ENCODE measurements around the gene ATP8A1.

ATP8A1 gene

DNA sequence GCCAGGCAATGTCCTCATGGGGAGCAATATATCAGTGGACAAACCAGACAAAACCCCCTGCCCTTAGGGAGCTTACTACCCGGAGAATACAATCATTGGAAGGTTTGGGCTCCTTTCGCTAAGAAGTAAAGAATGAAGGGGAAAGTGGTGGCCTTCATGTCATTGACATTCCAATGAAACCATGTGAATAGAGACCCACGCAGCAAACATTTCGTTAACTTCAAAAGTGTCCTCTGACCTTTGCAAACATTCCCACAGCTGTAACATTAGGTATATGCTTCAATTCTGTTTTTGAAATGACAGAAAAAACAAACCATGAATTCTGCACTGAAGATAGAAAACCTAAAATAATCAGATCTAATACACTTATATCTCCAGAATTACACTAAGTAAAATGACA lies 7.0 kb downstream of the ATP8A1 start:
- no peak for DNase-seq (ENCODE audit: low spot score)

DNA sequence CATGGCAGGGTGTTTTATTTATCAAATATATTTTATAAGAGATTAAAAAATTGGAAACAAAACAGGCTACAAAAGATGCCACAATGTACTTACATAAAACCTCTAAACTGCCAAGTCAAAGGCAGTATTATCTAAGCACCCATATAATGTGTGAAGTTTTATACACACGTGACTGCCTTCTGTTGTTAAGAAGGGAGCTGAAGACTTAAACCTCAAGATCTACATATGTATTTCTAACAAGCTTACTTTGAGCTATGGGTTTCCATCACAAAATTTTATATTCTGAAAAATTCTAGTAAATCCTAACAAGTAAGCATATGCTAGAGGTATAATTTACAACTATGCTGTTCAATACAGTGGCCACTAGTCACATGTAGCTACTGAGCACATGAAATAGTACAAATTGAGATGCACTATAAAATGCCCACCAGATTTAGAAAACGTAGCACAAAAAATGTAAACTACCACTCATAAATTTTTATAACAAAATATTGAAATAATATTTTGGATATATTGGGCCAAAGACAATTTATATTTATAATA lies 9.8 kb downstream of the ATP8A1 start:
- no peak for DNase-seq (ENCODE audit: low spot score)

DNA sequence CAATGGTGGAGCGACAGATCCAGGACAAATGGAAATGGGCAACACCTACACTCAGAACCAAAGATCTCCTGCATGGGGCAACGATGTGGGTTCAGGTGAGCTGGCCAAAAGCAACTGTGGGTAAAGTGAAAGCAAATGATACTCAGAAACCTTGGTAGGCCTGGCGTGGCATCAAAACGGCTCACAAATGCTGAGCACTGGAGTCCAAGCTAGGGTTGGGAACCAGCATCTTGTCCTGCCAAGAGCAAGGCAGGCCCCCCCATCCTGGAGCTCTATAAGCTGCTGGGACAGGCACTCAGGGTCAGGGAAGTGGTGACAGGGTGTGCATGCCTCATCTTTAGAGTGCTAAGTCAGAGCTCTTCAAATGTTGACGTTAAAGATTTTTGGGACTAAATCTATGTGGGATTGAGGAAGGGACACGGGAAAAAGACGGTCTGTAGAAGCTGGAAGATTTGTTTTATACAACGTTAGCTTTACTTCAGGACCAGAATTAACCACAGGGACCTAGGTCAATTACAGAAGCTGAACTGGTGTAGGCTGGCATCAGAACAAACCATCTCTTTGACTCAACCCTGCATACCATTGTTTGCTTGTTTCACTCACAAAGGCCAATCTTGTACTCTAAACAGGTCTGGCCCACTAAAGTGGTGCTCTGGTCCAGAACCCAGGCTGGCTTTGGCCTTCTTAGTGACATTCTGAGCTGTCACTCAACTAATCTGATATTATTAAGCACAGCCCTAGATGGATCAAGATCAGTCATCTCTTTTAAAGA lies 10.7 kb downstream of the ATP8A1 start:
- no peak for DNase-seq (ENCODE audit: low spot score)

DNA sequence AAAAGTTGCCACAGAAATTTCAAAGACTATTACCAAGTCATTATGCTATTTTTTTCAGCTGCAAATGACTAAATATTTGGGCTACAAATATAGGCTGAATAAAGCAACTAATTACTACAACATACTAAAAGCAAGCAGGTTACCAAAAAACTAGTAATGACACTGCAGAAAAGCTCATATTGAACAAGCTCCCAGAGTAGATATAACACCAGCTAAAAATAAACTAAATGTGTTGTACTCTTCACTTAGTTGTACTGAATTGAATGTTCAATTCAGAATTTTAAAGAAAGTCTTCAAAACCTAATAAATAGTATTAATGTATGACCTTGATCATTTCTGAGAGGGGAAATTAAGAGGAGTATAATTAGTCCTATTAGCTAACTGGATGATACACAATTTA lies 12.0 kb downstream of the ATP8A1 start:
- no peak for DNase-seq (ENCODE audit: low spot score)

DNA sequence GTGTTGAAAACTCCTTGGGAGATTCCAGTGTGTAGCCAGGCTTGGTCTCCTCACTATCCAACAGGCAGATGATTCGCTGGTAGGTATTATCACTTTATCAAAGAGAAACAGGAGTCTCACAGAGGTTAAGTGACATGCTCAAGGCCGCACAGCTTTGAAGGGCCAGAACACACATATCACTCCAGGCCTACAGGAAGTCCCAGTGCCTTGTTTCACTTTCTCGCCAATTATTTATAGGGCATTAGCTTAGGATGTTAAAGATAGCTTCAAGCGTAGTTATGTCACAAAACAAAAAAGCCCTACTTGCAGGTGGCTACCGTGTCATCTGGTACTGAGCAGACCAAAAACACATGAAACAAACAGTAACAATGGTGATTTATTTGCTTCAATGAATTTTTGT lies 13.2 kb downstream of the ATP8A1 start:
- no peak for DNase-seq (ENCODE audit: low spot score)

DNA sequence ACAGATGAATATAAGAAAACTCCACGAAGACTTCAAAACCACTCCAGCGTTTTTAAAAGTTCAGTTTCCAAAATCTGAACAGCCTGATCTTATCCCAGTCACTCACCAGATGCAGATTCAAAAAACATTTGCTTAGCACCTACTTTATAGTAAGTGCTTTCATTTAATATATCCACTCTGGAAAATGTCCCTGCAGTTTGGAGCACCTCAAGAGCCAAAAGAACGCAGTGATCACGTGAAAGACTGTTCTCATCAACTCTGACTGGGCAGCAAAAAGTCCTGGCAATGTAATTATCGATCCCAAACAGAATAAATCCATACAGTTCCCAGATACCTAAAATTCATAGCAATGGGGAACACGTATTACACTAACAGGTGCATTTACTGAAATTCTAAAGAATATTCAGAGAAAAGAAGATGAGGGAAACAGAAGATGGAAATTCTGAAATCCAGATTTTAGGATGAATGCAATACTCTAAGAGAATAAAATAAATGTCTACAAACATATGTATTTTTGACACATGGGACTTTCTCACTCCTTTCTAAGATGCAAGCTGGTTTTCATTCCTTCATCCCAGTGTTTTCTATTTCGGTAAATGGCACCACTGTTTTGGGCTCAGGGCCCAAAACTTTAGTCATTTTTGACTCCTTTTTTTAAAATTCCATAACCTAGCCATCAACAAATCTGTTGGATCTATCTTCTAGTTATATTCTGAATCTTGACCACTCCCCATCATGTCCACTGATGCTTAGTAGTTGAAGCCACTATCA lies 13.9 kb downstream of the ATP8A1 start:
- no peak for DNase-seq (ENCODE audit: low spot score)

DNA sequence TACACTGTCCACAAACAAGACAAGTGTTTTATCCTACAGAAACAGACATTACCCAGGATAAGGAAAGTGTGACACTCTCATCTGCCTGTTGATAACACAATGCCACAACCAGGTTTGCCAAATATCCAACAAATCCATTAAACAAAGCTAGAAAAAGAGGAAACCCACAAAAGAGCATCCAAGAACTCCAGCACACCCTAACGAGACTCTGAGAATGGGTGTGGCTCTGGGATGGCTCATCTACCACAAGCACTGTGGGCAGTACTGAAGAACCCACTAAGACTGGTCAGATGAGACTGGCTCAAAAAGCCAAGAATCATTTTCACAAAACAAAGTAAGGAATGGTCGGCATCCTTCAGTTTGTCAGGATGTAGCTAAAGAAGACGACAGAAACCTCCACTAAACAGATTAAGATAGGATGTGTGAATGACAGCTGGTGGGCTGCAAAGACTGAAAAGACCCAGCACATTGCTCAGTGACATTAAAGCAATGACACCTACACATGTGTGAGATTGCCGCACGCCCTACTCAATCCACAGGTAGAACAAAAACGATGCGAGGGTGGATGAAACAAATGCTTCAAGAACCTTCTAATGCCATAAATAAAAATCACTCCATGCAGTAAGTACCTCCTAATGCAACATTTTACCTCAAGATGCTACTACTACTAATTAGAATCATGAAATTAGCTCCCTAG lies 14.7 kb downstream of the ATP8A1 start:
- no peak for DNase-seq (ENCODE audit: low spot score)

DNA sequence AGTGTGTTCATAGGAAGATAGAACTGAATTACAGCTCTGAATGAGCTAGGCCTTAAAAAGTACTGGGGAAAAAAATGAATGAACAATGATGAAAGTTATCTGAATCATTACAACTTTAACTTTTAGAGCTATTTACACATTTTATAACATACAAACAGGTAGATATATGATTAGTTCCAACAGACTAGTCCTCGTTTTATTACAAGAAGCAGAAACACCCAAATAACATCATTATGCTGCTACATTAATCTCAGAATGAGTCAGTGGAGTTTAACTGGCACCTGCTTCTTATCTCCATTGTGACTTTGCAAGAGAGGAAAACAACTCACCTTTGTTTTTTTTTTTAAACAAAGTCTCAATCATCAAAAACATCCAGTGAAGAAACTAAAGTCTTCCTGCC lies 15.2 kb downstream of the ATP8A1 start:
- no peak for DNase-seq (ENCODE audit: low spot score)

DNA sequence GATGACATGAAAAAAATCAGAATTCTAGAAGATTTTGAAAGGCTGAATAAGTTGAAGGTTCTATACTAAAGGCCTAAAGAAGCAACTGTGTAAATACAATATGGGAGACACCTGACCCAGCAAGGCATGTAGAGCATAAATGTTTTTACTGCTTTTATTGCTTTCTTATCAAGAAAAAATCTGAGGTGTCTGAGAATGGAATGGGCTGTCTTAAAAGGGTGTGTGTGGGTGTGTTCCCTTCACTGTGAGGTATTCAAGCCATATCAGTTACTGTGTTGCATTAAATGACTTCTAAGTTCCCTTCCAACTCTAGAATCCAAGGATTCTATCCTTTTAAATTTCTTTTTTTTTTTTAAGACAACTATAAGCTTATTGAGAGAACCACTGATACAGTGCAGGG lies 15.7 kb downstream of the ATP8A1 start:
- DNase-seq (ENCODE audit: low spot score) = no peak

DNA sequence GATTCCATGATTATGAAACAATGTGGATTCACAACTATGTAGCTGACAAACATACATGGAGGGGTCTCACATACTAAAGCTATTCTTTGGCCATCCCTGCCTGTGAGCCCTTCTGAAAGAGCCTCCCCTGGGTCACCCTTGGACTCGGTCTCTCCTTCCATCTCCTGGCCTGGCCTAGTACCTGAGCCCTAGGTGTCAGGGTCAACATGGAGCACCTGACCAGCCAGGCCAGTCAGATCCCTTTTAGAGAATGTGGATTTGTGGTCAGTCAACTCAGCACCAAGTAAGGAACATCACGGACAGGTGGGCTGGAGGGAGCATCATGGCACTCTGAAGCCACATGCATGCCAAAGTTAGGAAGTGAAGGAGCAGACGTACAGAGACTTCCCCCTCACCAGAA lies 16.3 kb downstream of the ATP8A1 start:
- no peak for DNase-seq (ENCODE audit: low spot score)

DNA sequence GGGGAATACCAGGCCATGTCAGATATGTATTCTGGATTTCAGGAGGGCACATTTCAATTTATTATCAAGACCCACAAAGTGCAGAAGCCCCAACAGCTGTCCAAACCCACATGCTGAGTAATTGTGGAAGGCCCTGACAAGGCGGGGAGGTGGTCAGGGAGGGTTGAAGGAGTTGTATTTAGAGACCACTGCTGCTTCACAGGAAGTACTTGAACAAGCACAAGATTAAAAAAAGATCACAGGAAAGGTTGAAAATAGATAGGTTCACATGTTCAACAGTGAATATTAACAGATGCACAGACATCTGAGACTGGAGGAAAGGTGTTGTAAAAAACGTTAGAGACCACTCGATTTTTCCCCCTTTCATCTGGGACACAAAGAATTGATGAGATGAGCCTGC lies 17.9 kb downstream of the ATP8A1 start:
- DNase-seq (ENCODE audit: low spot score) = no peak

DNA sequence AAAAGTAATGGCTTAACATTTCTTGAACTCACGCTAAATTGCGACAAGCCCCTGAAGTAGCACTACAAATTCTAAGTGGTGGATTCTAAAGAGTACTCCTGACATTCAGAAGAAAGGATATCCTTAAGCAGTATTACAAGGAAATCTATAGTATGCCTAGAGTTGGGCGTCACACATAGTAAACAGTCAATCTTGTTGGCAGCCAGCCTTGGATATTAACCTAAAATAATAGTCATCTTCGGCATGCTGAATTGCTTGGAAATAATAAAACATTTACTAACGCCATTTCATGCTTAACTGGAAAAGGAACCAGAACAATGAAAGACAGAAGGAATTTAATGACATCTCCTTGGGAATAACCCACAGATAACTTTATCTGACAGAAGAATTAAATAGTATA lies 18.6 kb downstream of the ATP8A1 start:
- no peak for DNase-seq (ENCODE audit: low spot score)

DNA sequence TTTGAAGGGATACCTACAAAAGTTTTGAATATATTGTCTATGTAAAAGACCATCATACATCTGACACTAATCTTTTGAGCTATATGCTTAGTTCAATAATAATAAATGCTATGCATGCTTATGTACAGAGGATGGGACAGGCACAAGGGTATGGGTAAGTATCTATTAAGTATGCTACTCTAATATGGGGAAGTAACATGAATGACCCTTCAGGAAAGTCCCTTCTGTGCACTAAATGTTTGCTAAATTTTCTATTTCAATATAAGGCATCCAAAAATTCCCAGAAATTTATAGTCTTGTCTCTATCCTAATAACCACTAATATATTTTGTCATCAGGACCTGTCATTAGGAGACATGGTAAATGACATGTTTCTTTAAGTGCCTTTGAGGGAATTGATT lies 19.0 kb downstream of the ATP8A1 start:
- no peak for DNase-seq (ENCODE audit: low spot score)

DNA sequence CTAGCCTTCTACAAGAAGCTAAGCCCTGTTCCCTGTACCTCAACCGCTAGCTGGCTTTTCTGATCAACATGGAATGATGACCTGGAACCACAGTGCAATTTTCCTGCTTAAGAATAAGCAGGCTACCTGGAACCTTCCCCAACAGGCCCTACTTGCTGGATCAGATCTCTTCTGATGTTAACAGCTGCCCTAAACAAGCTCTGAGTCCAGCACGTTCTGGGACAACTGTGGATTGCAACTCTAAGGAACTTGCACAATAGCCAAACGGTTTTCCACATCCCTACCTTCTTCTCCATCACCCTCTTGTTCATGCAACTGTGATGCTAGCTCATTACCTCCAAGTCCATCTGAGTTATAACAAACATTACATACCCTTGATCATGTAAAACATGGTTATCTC lies 19.8 kb downstream of the ATP8A1 start:
- DNase-seq (ENCODE audit: low spot score) = no peak

DNA sequence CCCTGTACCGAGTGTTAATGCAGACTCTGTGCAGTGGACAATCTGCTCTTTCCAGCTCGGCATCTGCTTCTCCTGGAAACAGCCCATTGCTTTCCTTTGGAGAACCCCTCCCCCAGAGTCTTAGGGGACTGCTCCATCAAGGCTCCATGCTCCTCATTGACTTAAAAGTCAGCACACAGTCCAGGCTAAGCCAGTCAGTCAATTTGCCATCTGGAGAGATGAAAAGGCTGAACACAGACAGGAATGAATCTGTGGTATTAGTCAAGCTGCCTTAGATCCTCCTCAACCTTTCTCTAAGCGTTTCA lies 20.3 kb downstream of the ATP8A1 start:
- DNase-seq (ENCODE audit: low spot score) = no peak

DNA sequence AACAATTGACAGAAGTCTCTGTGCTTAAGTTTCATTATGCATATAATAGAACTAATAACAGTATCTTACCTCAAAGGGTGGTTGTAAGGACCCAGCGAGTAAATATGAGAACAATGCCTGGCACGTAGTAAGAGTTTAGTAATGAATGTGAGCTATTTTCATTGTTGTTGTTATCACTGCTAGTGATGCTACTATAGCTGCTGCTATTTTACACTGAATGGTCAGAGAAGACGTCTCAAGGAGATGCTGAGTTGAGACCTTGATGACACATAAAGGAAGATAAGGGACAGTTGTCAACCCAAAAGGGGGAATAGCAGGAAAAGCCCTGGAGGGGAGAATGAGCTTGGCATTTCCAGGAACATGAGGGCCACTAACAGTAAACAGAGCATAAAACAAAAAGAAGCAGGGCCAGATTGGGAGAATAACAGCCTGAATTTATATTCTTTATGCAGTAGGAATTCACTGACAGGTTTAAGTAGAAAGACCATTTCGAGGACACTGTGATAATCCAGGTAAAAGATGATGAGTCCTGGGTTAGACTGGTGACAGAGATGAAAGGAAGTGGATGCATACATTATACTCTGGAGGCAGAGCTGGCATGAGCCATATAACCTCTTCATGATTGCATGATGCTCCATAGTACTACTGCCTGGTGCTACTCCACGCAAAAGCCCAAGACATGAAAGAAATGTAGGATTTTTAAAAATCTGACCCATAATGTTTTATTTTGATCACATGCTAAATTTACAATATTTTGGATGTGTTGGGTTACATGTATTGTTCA lies 23.1 kb downstream of the ATP8A1 start:
- DNase-seq (ENCODE audit: low spot score) = no peak

DNA sequence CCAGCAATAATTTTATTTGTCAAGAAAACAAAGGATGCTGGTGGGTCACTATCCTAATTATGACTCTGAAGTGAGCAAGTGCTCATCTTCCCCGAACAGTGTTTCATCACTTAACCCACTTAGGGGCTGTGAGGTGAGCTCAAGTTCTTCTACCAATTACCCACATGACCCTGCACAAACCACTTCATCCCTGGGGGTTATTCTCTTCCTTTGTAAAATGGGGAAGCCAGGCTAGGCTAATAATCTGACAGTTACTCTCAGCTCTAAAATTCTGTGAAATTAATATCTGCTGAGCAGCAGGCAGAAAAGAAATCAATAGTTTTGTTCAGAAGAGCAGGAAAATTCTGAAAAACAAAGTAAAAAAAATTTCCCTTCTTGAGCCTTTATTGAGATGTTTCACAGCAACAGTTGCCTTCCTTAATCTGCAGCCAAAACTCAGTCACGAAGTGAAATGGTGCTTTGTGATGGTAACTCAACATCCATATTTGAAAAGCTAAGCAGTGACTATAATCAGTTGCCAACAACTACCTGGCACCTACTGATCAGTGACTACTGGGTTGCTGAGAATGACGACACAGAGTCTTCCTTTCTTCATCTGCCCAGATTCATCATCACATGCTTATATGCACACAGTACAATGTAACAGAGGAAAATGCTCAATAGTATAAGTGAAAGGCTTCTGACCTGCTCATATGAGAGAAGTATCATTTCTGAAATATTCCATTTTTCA lies 24.1 kb downstream of the ATP8A1 start:
- no peak for DNase-seq (ENCODE audit: low spot score)

DNA sequence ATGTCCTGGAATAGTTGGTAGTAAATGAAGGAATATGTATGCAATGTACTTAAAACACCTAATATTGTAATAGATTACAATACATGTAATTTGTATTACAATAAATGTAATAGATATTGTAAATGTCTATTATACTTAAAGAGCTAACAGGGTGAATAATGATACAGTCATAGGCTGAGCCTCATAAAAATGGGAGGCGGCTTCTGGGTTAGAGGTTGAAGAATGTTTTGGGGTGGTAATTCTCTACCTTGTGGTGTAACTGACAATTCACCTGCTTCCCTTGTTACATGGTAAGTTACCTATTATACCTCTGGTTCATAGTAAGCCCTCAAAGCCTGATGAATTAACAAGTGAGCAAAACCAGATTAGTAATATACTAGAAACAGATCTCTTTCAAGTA lies 26.0 kb downstream of the ATP8A1 start:
- no peak for DNase-seq (ENCODE audit: low spot score)

DNA sequence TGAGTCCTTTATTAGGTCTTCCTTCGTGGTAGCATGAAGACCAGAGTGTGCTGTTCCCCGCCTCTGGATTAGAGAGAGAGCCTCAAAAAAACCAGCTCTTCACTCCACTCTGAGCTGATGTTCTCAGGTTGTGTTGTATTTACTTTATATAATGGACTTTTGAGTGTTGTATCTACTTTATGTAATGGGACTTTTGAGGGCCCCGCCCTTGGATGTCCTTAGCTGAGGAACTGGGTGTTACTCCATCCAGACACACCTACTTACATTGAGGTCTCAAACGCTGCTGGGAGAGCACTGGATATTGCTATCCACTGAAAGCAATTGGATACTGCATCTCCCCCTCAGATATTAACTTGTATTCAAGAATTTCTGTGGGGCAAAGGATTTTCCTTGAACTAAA lies 28.2 kb downstream of the ATP8A1 start:
- no peak for DNase-seq (ENCODE audit: low spot score)

DNA sequence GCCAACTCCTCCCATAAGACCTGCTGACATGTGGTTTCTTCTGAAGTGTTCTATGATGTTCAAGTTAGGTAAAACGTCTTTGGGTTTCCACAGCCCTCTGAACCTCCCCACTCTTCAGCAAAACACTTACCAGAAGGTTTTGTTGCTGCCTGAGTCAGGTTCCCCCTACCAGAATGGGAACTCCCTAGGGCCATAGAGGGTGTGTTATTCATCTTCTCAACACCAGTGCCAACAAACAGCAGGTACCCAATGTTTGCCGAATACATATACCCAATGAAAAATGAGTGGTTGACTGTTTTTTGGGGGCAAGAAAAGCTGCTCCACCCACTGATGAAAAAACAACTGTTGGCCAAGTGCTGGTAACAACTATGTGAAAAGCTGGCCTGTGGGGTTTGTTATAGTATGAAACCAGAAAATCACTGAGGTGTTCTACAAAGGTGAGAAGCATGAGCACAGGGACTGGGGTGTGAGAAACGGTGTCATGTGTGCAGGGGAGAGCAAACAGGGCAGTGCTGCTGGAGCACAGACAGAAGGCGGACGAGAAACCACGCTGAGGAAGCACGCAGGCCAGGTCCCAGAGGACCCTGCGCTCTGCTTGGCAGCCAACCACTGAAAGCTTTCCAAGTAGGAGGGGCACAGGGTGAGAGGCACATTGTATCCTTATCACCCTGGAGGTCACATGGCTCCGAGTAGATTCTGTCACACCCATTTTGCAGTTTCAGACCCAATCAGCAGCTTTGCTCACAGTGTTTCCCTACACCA lies 28.8 kb downstream of the ATP8A1 start:
- no peak for DNase-seq (ENCODE audit: low spot score)

DNA sequence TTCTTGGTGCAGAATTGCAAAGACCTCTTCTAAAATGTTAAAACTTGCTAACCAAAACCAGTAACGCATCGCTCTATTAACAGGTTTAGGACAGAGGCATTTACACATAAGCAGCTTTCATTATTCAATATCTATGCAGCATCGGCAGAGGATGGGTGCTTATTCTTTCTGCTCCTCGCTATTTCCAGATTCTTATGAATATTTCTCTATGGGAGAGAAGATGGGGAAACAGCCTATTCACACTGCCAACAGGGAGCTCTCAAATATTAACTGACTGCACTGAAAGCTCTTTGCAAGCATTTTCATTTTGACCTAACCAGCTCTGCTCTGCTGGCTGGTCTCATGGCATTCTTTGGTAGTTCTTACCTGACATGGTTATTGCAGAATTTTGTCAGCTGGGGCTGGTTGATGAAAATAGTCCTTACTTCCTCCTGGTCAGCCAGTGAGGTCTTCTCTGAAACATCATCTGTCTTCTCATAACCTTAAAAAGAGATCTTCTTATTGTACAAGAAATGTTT lies 30.2 kb downstream of the ATP8A1 start:
- DNase-seq (ENCODE audit: low spot score) = no peak

Measured in GM03348 (cell line).